HEK293 (cell line): Measurements from ENCODE around the gene SLC6A9.

Source experiments
- CTCF ChIP-seq: fragments of 450-650 bp; formaldehyde crosslinking; IDR thresholded peaks from 2 replicates; pipeline ENCODE4 v1.5.1; 2016; ENCODE audit warnings: missing biosample characterization, missing genetic modification characterization
- KLF8 ChIP-seq: fragments of 450-650 bp; formaldehyde crosslinking; IDR thresholded peaks from 2 replicates; pipeline ENCODE4 v1.5.1; 2016; ENCODE audit warnings: missing biosample characterization, missing genetic modification characterization
- MYNN ChIP-seq: fragments of 450-650 bp; formaldehyde crosslinking; IDR thresholded peaks from 2 replicates; pipeline ENCODE4 v1.5.1; 2016; ENCODE audit warnings: missing biosample characterization, missing genetic modification characterization, borderline replicate concordance
- REST ChIP-seq: fragments of 450-650 bp; formaldehyde crosslinking; IDR thresholded peaks from 2 replicates; pipeline ENCODE4 v1.5.1; 2016; ENCODE audit warnings: missing biosample characterization, missing genetic modification characterization
- ZFP3 ChIP-seq: fragments of 450-650 bp; formaldehyde crosslinking; IDR thresholded peaks from 2 replicates; pipeline ENCODE4 v1.5.1; 2016; ENCODE audit warnings: low read depth, missing biosample characterization, missing genetic modification characterization
- ZNF202 ChIP-seq: fragments of 450-650 bp; formaldehyde crosslinking; IDR thresholded peaks from 2 replicates; pipeline ENCODE4 v1.5.1; 2016; ENCODE audit warnings: missing biosample characterization, missing genetic modification characterization, borderline replicate concordance
- ZNF274 ChIP-seq, 2 experiments: fragments of 200-500 bp in 1 of 2; fragments of 450-650 bp in 1 of 2; sonication (Bioruptor generic) in 1 of 2; formaldehyde crosslinking in 1 of 2; IDR thresholded peaks; 2 replicates each; pipeline versions ENCODE4 v1.5.1 to v1.6.1; 2014 to 2016; ENCODE audit warnings: borderline replicate concordance in 1 of 2, inconsistent platforms in 1 of 2, low read length in 1 of 2, missing biosample characterization in 1 of 2, missing genetic modification characterization in 1 of 2
- ZNF747 ChIP-seq: fragments of 450-650 bp; formaldehyde crosslinking; IDR thresholded peaks from 2 replicates; pipeline ENCODE4 v1.5.1; 2016; ENCODE audit warnings: missing biosample characterization, missing genetic modification characterization
- TF ChIP-seq, protein P1 (sequence below): fragments of 450-650 bp; formaldehyde crosslinking; IDR thresholded peaks from 2 replicates; pipeline ENCODE4 v1.5.1; 2017; ENCODE audit warnings: missing biosample characterization, missing genetic modification characterization

- TF ChIP-seq CTCF (tag by site-specific recombination) (no peak), MYNN (tag by site-specific recombination) (no peak), REST (tag by site-specific recombination) (no peak), ZNF747 (tag by site-specific recombination) (no peak), ZNF202 (no peak), KLF8 (no peak), ZNF274 (IDR thresholded peaks at IDR 0.05; ENCODE audit: low read length) (no peak), ZNF274 (tag by site-specific recombination; IDR thresholded peaks at IDR 0.05; ENCODE audit: borderline replicate concordance) (no peak), ZFP3 (tag by site-specific recombination) (no peak)
- TF ChIP-seq, protein P1, sequence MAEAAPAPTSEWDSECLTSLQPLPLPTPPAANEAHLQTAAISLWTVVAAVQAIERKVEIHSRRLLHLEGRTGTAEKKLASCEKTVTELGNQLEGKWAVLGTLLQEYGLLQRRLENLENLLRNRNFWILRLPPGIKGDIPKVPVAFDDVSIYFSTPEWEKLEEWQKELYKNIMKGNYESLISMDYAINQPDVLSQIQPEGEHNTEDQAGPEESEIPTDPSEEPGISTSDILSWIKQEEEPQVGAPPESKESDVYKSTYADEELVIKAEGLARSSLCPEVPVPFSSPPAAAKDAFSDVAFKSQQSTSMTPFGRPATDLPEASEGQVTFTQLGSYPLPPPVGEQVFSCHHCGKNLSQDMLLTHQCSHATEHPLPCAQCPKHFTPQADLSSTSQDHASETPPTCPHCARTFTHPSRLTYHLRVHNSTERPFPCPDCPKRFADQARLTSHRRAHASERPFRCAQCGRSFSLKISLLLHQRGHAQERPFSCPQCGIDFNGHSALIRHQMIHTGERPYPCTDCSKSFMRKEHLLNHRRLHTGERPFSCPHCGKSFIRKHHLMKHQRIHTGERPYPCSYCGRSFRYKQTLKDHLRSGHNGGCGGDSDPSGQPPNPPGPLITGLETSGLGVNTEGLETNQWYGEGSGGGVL: no peak
Observed at GRCh38 chr1:44059664-44060355, 28.5 kb upstream of the SLC6A9 start.
